ENCODE results near the gene RFC2.
"Not testable (repeated sequence)": the region's sequence is repeated elsewhere in the genome, so short reads cannot be mapped to it uniquely, and the experiment has no call there.

The RFC2 gene

GRCh38 chr7:74216361-74216761, 37.8 kb downstream of the RFC2 start:
- DNase-seq: no peak

GRCh38 chr7:74215921-74216320, 38.3 kb downstream of the RFC2 start:
- DNase-seq: no peak

GRCh38 chr7:74214816-74215630, 39.2 kb downstream of the RFC2 start:
- no peak for DNase-seq

GRCh38 chr7:74212661-74213060, 41.5 kb downstream of the RFC2 start:
- DNase-seq: no peak

GRCh38 chr7:74208241-74208640, 46.0 kb downstream of the RFC2 start:
- DNase-seq: not testable (repeated sequence)

- DNase-seq: no peak
These were observed 46.6 kb downstream of the RFC2 start for GRCh38 chr7:74207586-74207985.

- DNase-seq: no peak
These were observed 47.5 kb downstream of the RFC2 start for GRCh38 chr7:74206589-74207120.

- not testable (repeated sequence) for DNase-seq
These were observed 48.1 kb downstream of the RFC2 start for GRCh38 chr7:74206052-74206451.

- no peak for DNase-seq
These were observed 50.1 kb downstream of the RFC2 start for GRCh38 chr7:74203956-74204618.

- DNase-seq: no peak
These were observed 51.2 kb downstream of the RFC2 start for GRCh38 chr7:74202841-74203556.

- DNase-seq: no peak
These were observed 54.4 kb downstream of the RFC2 start for GRCh38 chr7:74199551-74200355.

GRCh38 chr7:74197449-74198124, 56.6 kb downstream of the RFC2 start:
- DNase-seq: no peak

GRCh38 chr7:74195968-74196654, 58.1 kb downstream of the RFC2 start:
- not testable (repeated sequence) for DNase-seq

- not testable (repeated sequence) for DNase-seq
These were observed 58.9 kb downstream of the RFC2 start for GRCh38 chr7:74195139-74195860.

- no peak for DNase-seq
These were observed 59.5 kb downstream of the RFC2 start for GRCh38 chr7:74194686-74195085.

GRCh38 chr7:74193913-74194312, 60.3 kb downstream of the RFC2 start:
- DNase-seq: no peak

GRCh38 chr7:74193054-74193453, 61.1 kb downstream of the RFC2 start:
- no peak for DNase-seq

- DNase-seq: no peak
These were observed 63.0 kb downstream of the RFC2 start for GRCh38 chr7:74191231-74191630.

- no peak for DNase-seq
These were observed 63.9 kb downstream of the RFC2 start for GRCh38 chr7:74190259-74190658.

- no peak for DNase-seq
These were observed 66.1 kb downstream of the RFC2 start for GRCh38 chr7:74187915-74188675.

Data from NCI-H2081 treated with DMSO at 0.1 percent for 48 hours (cell line).